K562 (cell line): ENCODE measurements around the gene BRAF. TPM values are rescaled to one million over a fixed set of nuclear protein-coding genes. Genes with fewer than 3 reads are reported as not detected.
A peak's percentile ranks its signal among the peaks of the same experiment; 100 is the strongest.

Experiments used
- ATAC-seq: fragments of 200-7000 bp; cut with Tn5 transposase; 3 replicates; pipeline ENCODE4 v1.9.1; 2020; ENCODE audit warnings: moderate library complexity
- BruUV-seq: library from RNA; stranded (reverse); fragments of 400-500 nt; replicated peaks from 2 replicates; lab custom pipeline; 2021; lab: Mats Ljungman, UMichigan
- CTCF ChIA-PET: fragments of 300-600 bp; formaldehyde crosslinking; extraction: SDS; loops from one replicate; lab custom pipeline; 2021; ENCODE audit warnings: low intra/inter-chr PET ratio; lab: Yijun Ruan, JAX
- POLR2A ChIA-PET: fragments of 300-600, 350-650 bp; sonication (Branson Sonifier 250); formaldehyde crosslinking; extraction: SDS; loops from one replicate; lab custom pipeline; 2021; ENCODE audit warnings: antibody characterized with exemption, inconsistent platforms; lab: Yijun Ruan, JAX
- DNase-seq, 4 experiments: peaks; one replicate each; pipeline versions ENCODE4 v3.0.0 to v3.0.0-alpha.2; 2011 to 2018; ENCODE audit warnings: low spot score in 3 of 4, mixed read lengths in 3 of 4; ENCODE audit errors: extremely low read depth in 1 of 4
- FAIRE-seq: peaks from 2 replicates; lab custom pipeline; 2011; peaks lifted over from hg19 to GRCh38; lab: Jason Lieb, UNC
- H2AFZ ChIP-seq: 2 replicates; pipeline ENCODE4 v1.6.0; 2011; ENCODE audit warnings: low read depth, low read length, control low read depth, inconsistent platforms
- H3K27ac ChIP-seq: fragments of 200-600 bp; 3 replicates; pipeline ENCODE4 v1.8.0; 2011; ENCODE audit warnings: low read depth, mild to moderate bottlenecking, control low read depth, inconsistent platforms, low read length, moderate library complexity, mixed read lengths; ENCODE audit errors: extremely low read depth
- H3K27me3 ChIP-seq, 2 experiments: fragments of 300-600 bp in 1 of 2; 2 replicates in 1 of 2; 3 replicates in 1 of 2; pipeline versions ENCODE4 v1.6.0 to v1.8.0; 2011; ENCODE audit warnings: inconsistent platforms in 2 of 2, low read length in 2 of 2, mild to moderate bottlenecking in 1 of 2, mixed read lengths in 1 of 2, moderate library complexity in 1 of 2; ENCODE audit not compliant: control insufficient read depth in 2 of 2, insufficient read depth in 2 of 2
- H3K36me3 ChIP-seq: fragments of 300-600 bp; 3 replicates; pipeline ENCODE4 v1.8.0; 2011; ENCODE audit warnings: mild to moderate bottlenecking, low read length, inconsistent platforms; ENCODE audit not compliant: control insufficient read depth, insufficient read depth
- H3K4me1 ChIP-seq, 2 experiments: fragments of 200-600 bp in 1 of 2; replicated peaks in 1 of 2; 2 replicates in 1 of 2; 3 replicates in 1 of 2; pipeline versions ENCODE4 v1.5.1 to v1.8.0; 2011; ENCODE audit warnings: inconsistent platforms in 2 of 2, low read length in 2 of 2, mild to moderate bottlenecking in 1 of 2, mixed read lengths in 1 of 2, moderate library complexity in 1 of 2; ENCODE audit not compliant: control insufficient read depth in 2 of 2, insufficient read depth in 2 of 2
- H3K4me2 ChIP-seq: 2 replicates; pipeline ENCODE4 v1.6.1; 2011; ENCODE audit warnings: low read length, control low read depth, inconsistent platforms, mixed read lengths; ENCODE audit not compliant: insufficient read depth
- H3K4me3 ChIP-seq: fragments of 200-600 bp; sonication (generic), shearing (Covaris generic); 2 replicates; pipeline ENCODE4 v1.5.1; 2016; ENCODE audit warnings: control low read depth, inconsistent platforms
- H3K79me2 ChIP-seq: fragments of 200-600 bp; 3 replicates; pipeline ENCODE4 v1.8.0; 2011; ENCODE audit warnings: low read length, inconsistent platforms; ENCODE audit not compliant: control insufficient read depth, insufficient read depth
- H3K9ac ChIP-seq, 2 experiments: 2 replicates each; pipeline versions ENCODE4 v1.6.0 to v1.6.1; 2011; ENCODE audit warnings: low read depth in 2 of 2, low read length in 2 of 2, control low read depth in 1 of 2, inconsistent platforms in 1 of 2, mild to moderate bottlenecking in 1 of 2, mixed read lengths in 1 of 2; ENCODE audit not compliant: insufficient read depth in 1 of 2
- H3K9me1 ChIP-seq: one replicate; pipeline ENCODE4 v1.6.0; 2011; ENCODE audit warnings: inconsistent platforms, mild to moderate bottlenecking, low read length, moderate library complexity; ENCODE audit not compliant: control insufficient read depth, insufficient read depth
- H3K9me3 ChIP-seq: replicated peaks from 2 replicates; pipeline ENCODE4 v1.5.1; 2011; ENCODE audit warnings: low read depth, low read length, inconsistent platforms; ENCODE audit not compliant: control insufficient read depth, insufficient read depth
- H4K20me1 ChIP-seq: replicated peaks from 2 replicates; pipeline ENCODE4 v1.6.1; 2011; ENCODE audit warnings: low read length, inconsistent platforms, mixed read lengths; ENCODE audit not compliant: control insufficient read depth, insufficient read depth
- BDP1 ChIP-seq: IDR thresholded peaks from 3 replicates; pipeline ENCODE4 v1.6.1; 2011; ENCODE audit not compliant: insufficient read length, insufficient read depth
- FOXA3 ChIP-seq, 2 experiments: fragments of 450-650 bp in 1 of 2; sonication (generic) in 1 of 2; formaldehyde crosslinking; IDR thresholded peaks in 1 of 2; conservative IDR thresholded peaks in 1 of 2; 2 replicates each; pipeline versions ENCODE4 v1.4.0 to v1.8.0; 2020 to 2022; ENCODE audit warnings: mild to moderate bottlenecking in 2 of 2, missing genetic modification reagents in 1 of 2
- GABPA ChIP-seq: fragments of 200-800 bp; sonication (Bioruptor generic); conservative IDR thresholded peaks from 2 replicates; pipeline ENCODE4 v1.6.1; 2016; ENCODE audit warnings: low read depth, missing genetic modification characterization, missing compliant biosample characterization
- KDM4B ChIP-seq, 2 experiments: fragments of 450-650 bp in 1 of 2; sonication (generic) in 1 of 2; IDR thresholded peaks; 2 replicates each; pipeline ENCODE4 v1.6.1; 2016 to 2017; ENCODE audit warnings: borderline replicate concordance in 2 of 2, antibody characterized with exemption in 1 of 2, low read depth in 1 of 2, mild to moderate bottlenecking in 1 of 2
- PRPF4 ChIP-seq: fragments of 200-400 bp; formaldehyde crosslinking; IDR thresholded peaks from one replicate; pipeline ENCODE4 v1.6.1; 2017; ENCODE audit warnings: low read length, low read depth, mild to moderate bottlenecking; ENCODE audit not compliant: insufficient read depth, poor library complexity, severe bottlenecking
- WGBS: fragments of 100-300 bp; shearing (Covaris generic); methylation state at CpG from one replicate; pipeline ENCODE4 v1.1.6; 2016; ENCODE audit warnings: low coverage, mixed read lengths; ENCODE audit not compliant: insufficient coverage; ENCODE audit errors: missing lambda C conversion rate; 5-methylcytosine and 5-hydroxymethylcytosine counted together
- in situ Hi-C: fragments of 300-500 bp; cut with MboI; formaldehyde crosslinking; loops from 4 replicates; pipeline ENCODE4 v1.15.0; 2018; ENCODE audit warnings: inconsistent platforms, mixed read lengths
- intact Hi-C: fragments of 100-400 bp; cut with micrococcal nuclease; formaldehyde crosslinking; loops from 2 replicates; pipeline ENCODE4 v1.14.2; 2022
- polyA plus RNA-seq, 8 experiments: library from polyadenylated mRNA; depleted of rRNA in 4 of 8; stranded (reverse) in 5 of 8; unstranded in 3 of 8; fragments of >200 nt; fragmentation: Nextera tagmentation in 2 of 8; fragmentation: Illumina TruSeq in 1 of 8; extraction: Ambion mirVana in 2 of 8; extraction: Trizol in 1 of 8; gene quantifications; 2 replicates each; pipeline versions ENCODE4 v1.2.1 to v1.2.3, GENCODE V29; 2011 to 2014; ENCODE audit warnings: inconsistent platforms in 1 of 8, missing spikeins in 1 of 8
- total RNA-seq, 7 experiments: library from RNA; depleted of rRNA in 6 of 7; stranded (reverse); fragments of >200 nt in 6 of 7; fragmentation: Illumina TruSeq in 2 of 7; extraction: Trizol in 2 of 7; gene quantifications; 2 replicates each; pipeline versions ENCODE4 v1.2.1 to v1.2.3, GENCODE V29; 2011 to 2021; ENCODE audit warnings: low replicate concordance in 1 of 7
- TF ChIP-seq, protein P1 (sequence below): fragments of 250-450 bp; sonication (Bioruptor Pico); IDR thresholded peaks from 2 replicates; pipeline ENCODE4 v1.8.0; 2022; ENCODE audit warnings: inconsistent platforms, mild to moderate bottlenecking, moderate library complexity, borderline replicate concordance

Gene BRAF
- total and polyA plus RNA-seq, 9 of the 15 experiments (the other 6 are each of a cell fraction or from before 2014, with no cell fraction given) = 3.6 to 38.3 (median 21.9) TPM

- WGBS = 89% methylated on average over 2 of the region's 2 CpGs
- Histone ChIP-seq H3K4me1 (peaks cover 0 to 3% of the 10 kb centered on the region in 2 experiments; a peak in 2 of 5 replicates), H3K9me3 (peaks cover 2% of the 10 kb centered on the region; the same call in 1 of the 2 replicates), H3K9ac (no peak overlapping the region), H3K79me2 (peaks cover 84% of the 10 kb centered on the region), H3K4me3 (no peak overlapping the region), H4K20me1 (peaks cover 8% of the 10 kb centered on the region; the same call in 1 of the 2 replicates), H2AFZ (no peak overlapping the region), H3K36me3 (no peaks in the 10 kb centered on the region; the same call in 2 of the 3 replicates), H3K27me3 (no peaks in the 10 kb centered on the region), H3K27ac (no peak overlapping the region), H3K4me2 (no peak overlapping the region), H3K9me1 (no peaks in the 10 kb centered on the region)
- in situ Hi-C loops = no loop called here
- CTCF ChIA-PET = no interaction called here
- TF ChIP-seq PRPF4 = no peak
- intact Hi-C loops = no loop called here
- ATAC-seq (no peak), DNase-seq (no peak), FAIRE-seq (no peak)
- no TSS peak for BruUV-seq
- POLR2A ChIA-PET = no interaction called here
These were observed 16.4 kb downstream of the BRAF start for GRCh38 chr7:140908361-140908760.

GRCh38 chr7:140903741-140904480 lies 20.8 kb downstream of the BRAF start:
- ATAC-seq (no peak), DNase-seq (no peak), FAIRE-seq (no peak)
- no peaks in the 10 kb centered on the region for H4K20me1 ChIP-seq
- no peaks in the 10 kb centered on the region for H3K27me3 ChIP-seq
- intact Hi-C loops (no loop called here), in situ Hi-C loops (no loop called here)
- no peaks in the 10 kb centered on the region for H3K4me1 ChIP-seq
- ChIA-PET POLR2A (interaction anchor here (0.6 to 1.8 kb wide), 2 partner anchors 14 to 33 kb away, joined by 3 to 5 read pairs; no protein-coding TSS in a partner anchor), CTCF (no interaction called here)
- 0 out of 4 replicates have a peak, but pooled peaks of 1 of the 2 experiments have one; percentile 11 for TF ChIP-seq FOXA3 (CRISPR knock-in tag; conservative IDR thresholded peaks at IDR 0.05 in 1 of 2, IDR thresholded peaks at IDR 0.05 in 1 of 2)
- no peak for TF ChIP-seq BDP1
- TF ChIP-seq KDM4B (IDR thresholded peaks at IDR 0.05; ENCODE audit: borderline replicate concordance in 2 of 2, low read depth in 1 of 2) = no peak
- TF ChIP-seq, protein P1, sequence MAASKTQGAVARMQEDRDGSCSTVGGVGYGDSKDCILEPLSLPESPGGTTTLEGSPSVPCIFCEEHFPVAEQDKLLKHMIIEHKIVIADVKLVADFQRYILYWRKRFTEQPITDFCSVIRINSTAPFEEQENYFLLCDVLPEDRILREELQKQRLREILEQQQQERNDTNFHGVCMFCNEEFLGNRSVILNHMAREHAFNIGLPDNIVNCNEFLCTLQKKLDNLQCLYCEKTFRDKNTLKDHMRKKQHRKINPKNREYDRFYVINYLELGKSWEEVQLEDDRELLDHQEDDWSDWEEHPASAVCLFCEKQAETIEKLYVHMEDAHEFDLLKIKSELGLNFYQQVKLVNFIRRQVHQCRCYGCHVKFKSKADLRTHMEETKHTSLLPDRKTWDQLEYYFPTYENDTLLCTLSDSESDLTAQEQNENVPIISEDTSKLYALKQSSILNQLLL (CRISPR knock-in tag) = 0 out of 2 replicates have a peak, but pooled peaks have one; percentile 16
- TF ChIP-seq GABPA = no peak
- H2AFZ ChIP-seq = no peak overlapping the region
- H3K9me1 ChIP-seq = no peaks in the 10 kb centered on the region
- no peak overlapping the region for H3K27ac ChIP-seq
- H3K36me3 ChIP-seq = no peaks in the 10 kb centered on the region; the same call in 2 of the 3 replicates
- H3K4me3 ChIP-seq = no peak overlapping the region
- no peak overlapping the region for H3K4me2 ChIP-seq
- no TSS peak for BruUV-seq
- H3K9ac ChIP-seq = no peak overlapping the region
- H3K9me3 ChIP-seq = peaks cover 2% of the 10 kb centered on the region; the same call in 1 of the 2 replicates
- WGBS = 97% methylated on average over 4 of the region's 4 CpGs
- H3K79me2 ChIP-seq = peaks cover 71% of the 10 kb centered on the region
